Measurements from ENCODE around the gene CLNK.

CLNK gene

GRCh38 chr4:10567766-10568165 lies 116.8 kb downstream of the CLNK start:
- H3K27ac ChIP-seq = no peak overlapping the region

GRCh38 chr4:10565166-10565780 lies 119.3 kb downstream of the CLNK start:
- Histone ChIP-seq H3K36me3 (no peaks in the 10 kb centered on the region), H3K9me3 (no peaks in the 10 kb centered on the region), H3K4me1 (no peaks in the 10 kb centered on the region), H3K4me3 (no peak overlapping the region), H3K27ac (no peak overlapping the region), H3K27me3 (peaks cover 0 to 4% of the 10 kb centered on the region in 2 donors)
- intact Hi-C loops (cut with DNase I; ENCODE audit: low total_unique reads) = no loop called here
- TF ChIP-seq, protein P1, sequence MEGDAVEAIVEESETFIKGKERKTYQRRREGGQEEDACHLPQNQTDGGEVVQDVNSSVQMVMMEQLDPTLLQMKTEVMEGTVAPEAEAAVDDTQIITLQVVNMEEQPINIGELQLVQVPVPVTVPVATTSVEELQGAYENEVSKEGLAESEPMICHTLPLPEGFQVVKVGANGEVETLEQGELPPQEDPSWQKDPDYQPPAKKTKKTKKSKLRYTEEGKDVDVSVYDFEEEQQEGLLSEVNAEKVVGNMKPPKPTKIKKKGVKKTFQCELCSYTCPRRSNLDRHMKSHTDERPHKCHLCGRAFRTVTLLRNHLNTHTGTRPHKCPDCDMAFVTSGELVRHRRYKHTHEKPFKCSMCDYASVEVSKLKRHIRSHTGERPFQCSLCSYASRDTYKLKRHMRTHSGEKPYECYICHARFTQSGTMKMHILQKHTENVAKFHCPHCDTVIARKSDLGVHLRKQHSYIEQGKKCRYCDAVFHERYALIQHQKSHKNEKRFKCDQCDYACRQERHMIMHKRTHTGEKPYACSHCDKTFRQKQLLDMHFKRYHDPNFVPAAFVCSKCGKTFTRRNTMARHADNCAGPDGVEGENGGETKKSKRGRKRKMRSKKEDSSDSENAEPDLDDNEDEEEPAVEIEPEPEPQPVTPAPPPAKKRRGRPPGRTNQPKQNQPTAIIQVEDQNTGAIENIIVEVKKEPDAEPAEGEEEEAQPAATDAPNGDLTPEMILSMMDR (IDR thresholded peaks at IDR 0.05) = no peak
- no peak for DNase-seq

More at GRCh38 chr4:10567766-10568165, 116.8 kb downstream of the CLNK start:
- H3K36me3 ChIP-seq = no peaks in the 10 kb centered on the region
- H3K4me1 ChIP-seq = no peaks in the 10 kb centered on the region
- no peaks in the 10 kb centered on the region for H3K9me3 ChIP-seq
- no peak overlapping the region for H3K4me3 ChIP-seq
- TF ChIP-seq, protein P1 (IDR thresholded peaks at IDR 0.05) = no peak
- H3K27me3 ChIP-seq = no peaks in the 10 kb centered on the region
- DNase-seq = no peak
- intact Hi-C loops (cut with DNase I; ENCODE audit: low total_unique reads) = no loop called here

- no peaks in the 10 kb centered on the region for H3K9me3 ChIP-seq
- TF ChIP-seq, protein P1 (IDR thresholded peaks at IDR 0.05) = peak; percentile 63 to 71
- no peak overlapping the region for H3K4me3 ChIP-seq
- H3K36me3 ChIP-seq = no peaks in the 10 kb centered on the region
- H3K27me3 ChIP-seq = peaks cover 0 to 14% of the 10 kb centered on the region in 2 donors
- intact Hi-C loops (cut with DNase I; ENCODE audit: low total_unique reads) = no loop called here
- no peaks in the 10 kb centered on the region for H3K4me1 ChIP-seq
- H3K27ac ChIP-seq = no peak overlapping the region
- peak in 1 of 2 donors; percentile 54 for DNase-seq
Measured at GRCh38 chr4:10554694-10555093, 129.9 kb downstream of the CLNK start.

DNA sequence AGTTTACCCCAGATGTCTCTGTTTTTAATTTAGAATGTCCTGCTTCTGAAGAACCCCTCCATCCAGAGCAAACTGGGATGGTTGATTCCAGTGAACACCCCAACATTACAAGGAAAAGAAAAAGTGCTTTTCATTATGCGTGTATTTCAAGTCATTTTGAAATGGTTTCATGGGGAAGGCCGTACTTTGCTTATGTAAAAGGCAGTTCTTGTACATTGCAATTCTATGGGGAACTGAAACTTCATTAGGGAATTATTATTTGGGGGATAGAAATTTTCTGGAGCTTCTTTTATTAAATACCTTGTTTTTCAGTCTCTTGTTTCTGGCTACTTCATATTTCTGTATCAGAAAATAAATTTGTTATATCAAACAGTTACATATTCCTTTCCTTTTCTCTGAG lies 130.4 kb downstream of the CLNK start:
- no peak overlapping the region for H3K4me3 ChIP-seq
- intact Hi-C loops (cut with DNase I; ENCODE audit: low total_unique reads) = no loop called here
- no peaks in the 10 kb centered on the region for H3K36me3 ChIP-seq
- no peak overlapping the region for H3K27ac ChIP-seq
- H3K4me1 ChIP-seq = no peaks in the 10 kb centered on the region
- TF ChIP-seq, protein P1 (IDR thresholded peaks at IDR 0.05) = no peak
- no peaks in the 10 kb centered on the region for H3K9me3 ChIP-seq
- no peak for DNase-seq
- H3K27me3 ChIP-seq = peaks cover 0 to 14% of the 10 kb centered on the region in 2 donors

GRCh38 chr4:10552591-10553280 lies 131.8 kb downstream of the CLNK start:
- no peaks in the 10 kb centered on the region for H3K4me1 ChIP-seq
- H3K36me3 ChIP-seq = no peaks in the 10 kb centered on the region
- peaks cover 0 to 14% of the 10 kb centered on the region in 2 donors for H3K27me3 ChIP-seq
- no peaks in the 10 kb centered on the region for H3K9me3 ChIP-seq
- H3K27ac ChIP-seq = no peak overlapping the region
- intact Hi-C loops (cut with DNase I; ENCODE audit: low total_unique reads) = no loop called here
- H3K4me3 ChIP-seq = no peak overlapping the region
- TF ChIP-seq, protein P1 (IDR thresholded peaks at IDR 0.05) = no peak
- DNase-seq = no peak

All from tibial artery (tissue), 4 donors.